Fibroblast of gingiva (primary cell): ENCODE results near the gene PAK1.

ENCODE experiments used
- DNase-seq: peaks from one replicate; pipeline ENCODE4 v3.0.0-alpha.2; 2011; ENCODE audit warnings: low read depth

The PAK1 gene

DNA sequence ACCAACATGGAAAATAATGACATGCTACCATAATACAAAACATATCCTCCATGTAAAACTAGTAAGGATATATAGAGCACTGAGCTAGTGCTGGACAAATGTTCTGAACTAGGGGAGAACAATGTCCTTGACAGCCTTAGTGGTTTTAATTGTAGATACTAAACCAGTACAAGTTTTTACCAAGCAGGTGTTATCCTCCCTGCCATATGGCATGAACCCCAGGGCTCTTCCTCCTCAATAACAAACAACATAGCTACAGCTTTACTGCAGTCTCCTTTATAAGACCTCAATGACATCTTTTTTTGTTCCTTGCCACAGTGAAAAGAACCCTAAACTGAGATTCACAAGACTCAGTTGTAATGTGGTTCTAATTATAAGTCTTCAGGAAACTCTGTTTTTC, 102.2 kb downstream of the PAK1 start:
- no peak for DNase-seq

DNA sequence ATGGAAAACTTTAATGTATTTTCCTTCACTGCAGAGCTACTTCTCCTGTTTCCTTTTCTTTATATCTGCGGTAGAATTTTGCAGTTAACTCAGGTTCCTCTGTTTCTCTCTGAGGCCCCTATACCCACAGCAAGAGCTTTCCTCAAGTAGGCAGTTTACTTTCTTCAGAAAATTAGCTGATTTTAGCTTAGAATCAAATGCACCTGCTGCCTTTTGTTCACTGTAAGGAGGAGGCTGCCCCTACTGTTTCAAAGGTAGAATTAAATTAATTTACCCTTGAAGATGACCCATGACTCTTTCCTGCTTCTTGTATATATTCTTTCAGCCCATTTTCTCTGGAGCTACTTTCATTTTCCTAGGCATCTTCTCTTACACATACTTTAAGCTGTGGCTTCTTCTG, 103.7 kb downstream of the PAK1 start:
- no peak for DNase-seq

DNA sequence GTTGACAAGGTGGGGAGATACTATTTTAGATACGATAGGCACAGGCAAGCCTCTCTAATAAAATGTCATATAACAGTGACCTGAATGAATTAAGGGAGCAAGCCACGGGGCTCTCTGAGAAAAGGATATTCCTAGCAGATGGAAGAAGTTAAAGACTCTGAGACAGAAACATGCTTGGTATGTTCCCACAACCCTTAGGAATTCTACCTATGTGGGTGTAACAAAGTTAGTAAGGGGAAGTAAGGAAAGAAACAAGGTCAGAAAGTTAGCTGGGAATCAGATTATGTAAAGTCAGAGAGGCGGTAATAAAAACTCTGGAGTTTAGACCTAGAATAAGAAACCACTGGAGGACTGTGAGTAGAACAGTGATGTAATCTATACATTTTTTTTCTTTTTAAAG, 112.7 kb downstream of the PAK1 start:
- DNase-seq, result peak; percentile 5

DNA sequence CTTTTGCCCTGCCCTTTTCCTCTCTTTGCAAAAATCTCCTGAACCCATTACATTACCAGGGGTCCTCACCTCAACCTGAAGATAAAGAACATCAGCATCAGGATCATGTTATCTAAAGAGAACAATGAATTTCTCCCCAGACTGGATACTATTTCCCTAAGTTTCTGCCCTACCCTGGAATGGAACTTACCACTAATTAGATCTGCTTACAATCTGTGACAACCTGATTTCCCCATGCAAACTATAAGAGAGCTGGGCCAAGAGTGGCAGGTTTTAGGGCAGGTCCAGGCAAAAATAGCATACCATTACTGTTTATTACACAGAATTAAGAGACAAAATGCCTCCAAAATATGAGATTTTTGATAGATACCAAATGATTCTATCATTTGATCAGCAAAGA, 114.4 kb downstream of the PAK1 start:
- DNase-seq, result no peak

DNA sequence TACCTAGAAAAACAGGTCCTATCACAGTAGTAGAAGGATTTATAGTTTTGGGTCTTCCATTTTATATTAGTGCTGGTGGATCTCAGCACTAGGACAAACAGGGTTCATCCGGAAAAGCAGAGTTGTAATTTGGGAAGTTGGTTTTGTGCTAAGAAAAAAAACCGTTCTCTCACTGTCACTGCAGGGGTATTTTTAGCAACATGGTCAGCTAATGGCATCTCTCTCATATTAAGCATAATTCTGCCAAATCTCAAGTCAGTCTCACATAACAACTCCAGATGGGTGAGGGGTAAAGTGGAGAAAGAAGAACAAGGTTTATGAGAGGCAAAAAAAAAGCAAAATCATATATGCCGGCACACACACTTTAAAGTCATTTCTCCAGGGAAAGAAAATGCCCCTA, 120.8 kb downstream of the PAK1 start:
- DNase-seq, result no peak

DNA sequence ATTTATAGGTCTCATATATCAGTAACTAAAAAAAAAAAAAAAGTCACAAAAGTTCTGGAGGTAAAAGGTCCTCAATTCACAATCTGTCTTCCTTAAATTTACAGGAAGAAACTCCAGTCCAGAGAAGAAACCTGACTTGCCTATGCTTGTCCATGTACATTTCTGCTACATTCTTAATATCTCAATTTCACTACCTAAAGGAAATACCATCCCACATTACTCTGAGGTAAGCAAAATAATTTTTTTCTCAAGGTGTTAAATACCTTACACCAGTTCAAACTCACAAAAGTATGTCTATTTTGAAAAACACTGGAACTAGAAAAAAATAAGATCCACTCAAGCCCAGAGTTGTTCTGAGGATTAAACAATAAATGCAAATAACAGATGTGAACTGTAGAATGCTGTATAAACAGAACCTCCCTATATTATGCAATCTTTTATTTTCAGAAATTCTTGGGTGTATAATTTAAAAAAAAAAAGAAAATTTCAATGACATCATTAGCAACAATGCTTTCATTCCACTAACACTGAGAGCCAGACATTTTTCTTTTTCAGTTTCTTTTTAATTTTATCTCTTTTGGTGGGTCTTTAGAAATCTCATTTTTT, 122.5 kb downstream of the PAK1 start:
- peak; percentile 15 for DNase-seq

DNA sequence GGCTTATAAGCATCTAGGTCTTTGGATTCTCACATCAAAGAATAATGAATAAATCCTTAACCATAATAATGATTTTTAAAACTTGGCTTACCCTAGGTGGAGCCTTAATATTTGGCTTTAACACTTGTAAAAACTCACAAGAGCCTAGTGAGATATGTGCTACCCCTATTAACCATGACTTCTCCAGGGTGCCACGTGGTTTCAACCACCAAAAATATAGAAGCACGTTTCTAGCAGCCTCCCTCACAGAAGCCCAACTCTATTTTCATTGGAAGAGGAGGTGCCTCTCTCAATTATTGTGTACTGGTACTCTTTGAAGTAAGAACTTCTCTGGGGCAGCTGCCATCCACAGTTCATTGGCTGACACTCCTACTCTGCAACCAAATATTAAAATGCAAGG, 125.9 kb downstream of the PAK1 start:
- no peak for DNase-seq

DNA sequence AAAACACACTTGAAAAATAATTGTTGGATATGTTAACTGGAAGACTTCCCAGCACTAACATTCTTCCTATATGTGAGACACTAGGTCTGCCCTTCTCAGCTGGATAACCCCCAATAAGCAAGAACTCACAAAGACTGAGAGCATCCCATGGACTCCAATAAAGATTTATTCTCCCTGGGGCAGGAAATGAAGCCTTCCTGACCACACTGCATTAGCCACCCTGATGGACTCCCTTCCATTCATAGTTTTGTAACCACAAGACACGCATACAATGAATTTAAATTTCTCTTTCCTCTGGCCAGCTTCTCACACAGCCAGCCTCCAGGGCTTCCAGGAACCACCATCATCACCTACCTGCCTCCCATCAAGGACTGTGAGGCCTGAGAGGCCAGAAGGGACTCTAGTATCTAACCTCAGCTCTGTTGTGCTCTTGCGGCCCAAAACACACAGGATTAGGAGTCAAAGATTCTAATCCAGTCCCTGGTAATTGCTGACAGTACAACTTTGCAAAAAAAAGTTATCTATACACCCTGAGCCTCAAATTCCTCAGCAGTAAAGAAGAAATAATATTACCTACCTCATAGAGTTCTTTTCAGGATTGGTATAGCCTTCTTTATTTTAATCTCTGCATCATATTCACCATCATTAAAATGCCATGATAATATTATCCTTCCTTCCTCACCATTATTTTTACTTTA, 126.8 kb downstream of the PAK1 start:
- DNase-seq, result no peak

DNA sequence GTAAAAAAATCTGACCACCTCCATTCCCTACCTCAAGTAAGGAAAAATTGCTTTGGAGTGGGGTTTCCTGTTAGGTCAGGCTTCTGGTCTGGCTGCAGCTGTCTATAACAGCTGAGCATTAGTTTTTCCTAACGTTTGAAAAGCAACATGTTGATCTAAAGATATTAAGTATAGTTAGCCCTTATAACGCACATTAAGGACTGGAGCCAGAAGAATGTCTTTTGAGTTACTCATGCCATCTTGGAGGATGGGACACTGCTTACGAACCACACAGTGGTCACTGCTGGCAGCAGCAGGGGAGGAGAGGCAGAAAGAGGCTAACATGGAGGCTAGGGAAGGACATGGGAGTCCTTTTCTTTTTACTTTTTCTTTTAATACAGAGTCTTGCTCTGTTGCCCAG, 128.3 kb downstream of the PAK1 start:
- DNase-seq, result no peak

DNA sequence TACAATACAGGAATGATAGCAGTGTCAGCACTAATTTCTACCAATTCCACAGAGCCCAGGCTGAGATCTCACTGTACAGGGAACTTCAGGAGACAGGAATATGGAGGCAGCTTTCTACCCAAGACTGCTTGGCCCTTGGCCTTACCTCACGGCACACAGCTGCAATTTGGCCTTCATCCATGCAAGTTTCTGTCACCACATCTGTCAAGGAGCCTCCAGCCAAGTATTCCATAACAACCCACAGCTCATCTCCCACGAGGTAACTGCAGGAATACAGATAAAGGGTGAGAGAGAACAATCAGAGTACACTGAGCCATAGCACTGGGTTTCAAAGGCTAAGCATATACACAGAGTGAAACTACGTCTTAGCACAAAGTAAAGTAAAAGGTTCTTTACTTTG, 133.4 kb downstream of the PAK1 start:
- no peak for DNase-seq

DNA sequence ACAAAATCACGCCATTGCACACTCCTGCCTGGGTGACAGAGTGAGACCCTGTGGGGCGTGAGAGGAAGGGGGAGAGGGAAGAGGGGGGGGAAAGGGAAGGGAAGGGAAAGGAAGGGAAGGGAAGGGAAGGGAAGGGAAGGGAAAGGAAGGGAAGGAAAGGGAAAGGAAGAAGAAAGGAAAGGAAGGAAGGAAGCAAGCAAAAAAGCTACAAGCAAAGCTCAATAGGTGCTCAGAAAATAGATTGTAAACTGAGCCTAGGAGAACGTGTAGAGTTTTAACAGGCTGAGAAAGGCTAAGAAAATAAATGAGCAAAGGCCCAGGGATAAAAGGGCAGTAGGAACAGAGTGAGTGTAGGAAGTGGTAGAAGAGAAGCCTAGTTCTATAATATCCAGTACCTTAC, 141.6 kb downstream of the PAK1 start:
- DNase-seq, result no peak

DNA sequence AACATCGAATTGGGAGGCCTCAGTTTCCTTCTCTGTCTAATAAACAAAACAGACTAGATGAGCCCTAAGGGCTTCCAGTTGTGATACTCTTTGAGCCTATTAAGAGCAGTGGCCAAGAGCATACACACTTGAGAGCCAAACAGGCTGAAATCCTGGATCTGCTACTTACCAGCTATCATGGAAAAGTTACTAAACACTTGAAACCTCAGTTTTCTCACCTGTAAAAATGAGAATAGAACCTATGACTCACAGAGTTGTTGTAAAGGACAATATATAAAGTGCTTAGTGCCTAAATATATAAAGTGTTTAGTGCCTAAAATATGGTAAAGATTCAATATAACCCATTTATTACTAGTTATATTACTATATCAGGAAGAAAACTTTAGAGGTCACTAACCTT, 148.7 kb downstream of the PAK1 start:
- no peak for DNase-seq

DNA sequence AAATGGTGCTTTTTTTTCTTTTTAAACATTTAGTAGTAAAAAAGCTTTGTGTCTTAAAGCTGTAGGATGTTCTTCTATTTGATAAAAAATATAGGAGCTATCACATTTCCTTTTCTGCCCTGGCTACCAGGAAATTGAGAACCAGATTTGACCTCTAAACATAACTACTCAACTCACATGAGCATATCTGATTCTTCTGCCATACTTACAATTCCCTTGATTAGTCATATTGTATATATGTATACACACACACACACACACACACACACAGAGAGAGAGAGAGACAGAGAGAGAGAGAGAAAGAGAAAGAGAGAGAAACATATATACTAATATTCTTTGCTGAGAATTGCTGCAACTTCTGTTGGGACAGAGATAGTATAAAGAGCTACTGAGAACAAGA, 149.4 kb downstream of the PAK1 start:
- peak; percentile 14 for DNase-seq

DNA sequence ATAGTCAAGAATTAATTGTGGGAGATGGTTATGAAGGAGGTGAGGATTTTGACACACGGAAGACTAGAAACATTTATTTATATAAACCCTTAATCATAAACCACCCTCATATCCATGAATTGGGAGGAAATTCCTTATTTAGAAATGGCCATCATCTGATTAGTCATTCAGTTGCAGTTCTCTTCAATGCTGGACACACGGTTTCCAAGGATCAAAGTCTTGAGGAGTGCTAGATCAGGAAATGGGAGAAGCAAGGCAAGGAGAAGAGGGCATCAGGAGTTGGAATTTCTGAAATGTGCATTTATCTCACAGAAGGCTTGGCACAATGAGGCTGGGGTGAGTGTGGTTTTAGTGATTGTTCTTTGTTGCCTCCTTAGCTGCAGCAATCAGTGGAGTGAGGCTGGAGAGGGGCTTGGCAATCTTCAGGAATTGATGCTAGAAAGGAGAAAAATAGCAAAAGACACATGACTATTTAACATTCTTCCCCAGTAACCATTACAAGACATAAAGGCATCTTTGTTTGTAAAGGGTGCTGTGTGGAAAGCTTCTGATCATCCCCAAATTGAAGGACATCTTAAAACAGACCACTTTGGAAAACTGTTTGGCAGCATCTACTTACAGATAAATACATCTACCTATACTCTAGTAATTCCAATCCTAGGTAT, 150.8 kb downstream of the PAK1 start:
- DNase-seq, result no peak

DNA sequence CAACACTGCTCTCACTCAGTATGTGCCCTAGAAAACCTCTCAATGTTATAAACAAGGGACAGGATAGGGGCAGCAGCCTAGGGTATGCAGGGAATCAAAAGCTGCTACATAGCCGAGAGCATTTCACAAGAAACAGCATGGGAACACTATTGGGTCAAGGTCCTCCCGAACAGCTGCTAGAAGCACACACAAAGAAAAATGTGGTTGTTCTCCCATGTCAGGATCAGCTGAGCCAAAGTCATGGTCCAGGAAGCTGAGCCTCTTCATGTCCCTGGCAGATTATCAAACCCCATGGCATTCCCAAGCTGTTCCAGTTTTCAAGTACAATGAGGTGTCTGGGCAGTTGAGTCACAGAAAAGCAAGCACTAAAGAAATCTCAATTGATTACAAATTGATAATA, 151.4 kb downstream of the PAK1 start:
- DNase-seq, result peak; percentile 90

DNA sequence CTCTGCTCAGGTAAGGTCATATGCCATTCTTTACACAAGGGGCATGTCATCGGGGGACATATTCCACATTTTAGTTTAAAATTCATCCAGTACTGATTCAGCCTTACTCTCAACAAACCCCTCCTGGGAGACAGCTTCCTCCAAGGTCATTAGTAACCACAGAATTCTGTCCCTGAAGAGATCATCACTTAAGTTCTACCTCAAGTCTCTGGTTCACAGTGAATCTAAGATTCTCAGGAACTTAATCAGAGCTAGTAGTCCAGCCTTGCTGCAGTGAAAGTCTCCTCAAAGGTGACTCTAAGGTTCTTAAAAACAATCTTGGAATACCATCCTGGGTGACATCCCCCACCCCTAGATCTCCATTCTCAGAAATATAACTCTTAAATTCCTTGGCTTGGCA, 153.5 kb downstream of the PAK1 start:
- no peak for DNase-seq

DNA sequence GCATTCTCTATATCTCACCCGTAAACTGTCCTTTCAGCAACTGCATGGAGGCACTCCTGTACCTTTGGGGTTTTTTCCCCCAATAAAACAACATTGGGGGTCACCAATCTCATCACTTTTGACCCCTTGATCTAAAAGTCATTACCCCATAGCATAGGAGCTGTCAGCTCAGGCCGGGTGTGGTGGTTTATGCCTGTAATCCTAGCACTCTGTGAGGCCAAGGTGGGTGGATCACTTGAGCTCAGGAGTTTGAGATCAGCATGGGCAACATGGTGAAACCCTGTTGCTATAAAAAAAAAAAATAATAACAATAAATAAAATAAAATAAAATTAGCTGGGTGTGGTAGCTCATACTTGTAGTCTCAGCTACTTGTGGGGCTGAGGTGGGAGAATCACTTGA, 155.3 kb downstream of the PAK1 start:
- DNase-seq, result no peak

DNA sequence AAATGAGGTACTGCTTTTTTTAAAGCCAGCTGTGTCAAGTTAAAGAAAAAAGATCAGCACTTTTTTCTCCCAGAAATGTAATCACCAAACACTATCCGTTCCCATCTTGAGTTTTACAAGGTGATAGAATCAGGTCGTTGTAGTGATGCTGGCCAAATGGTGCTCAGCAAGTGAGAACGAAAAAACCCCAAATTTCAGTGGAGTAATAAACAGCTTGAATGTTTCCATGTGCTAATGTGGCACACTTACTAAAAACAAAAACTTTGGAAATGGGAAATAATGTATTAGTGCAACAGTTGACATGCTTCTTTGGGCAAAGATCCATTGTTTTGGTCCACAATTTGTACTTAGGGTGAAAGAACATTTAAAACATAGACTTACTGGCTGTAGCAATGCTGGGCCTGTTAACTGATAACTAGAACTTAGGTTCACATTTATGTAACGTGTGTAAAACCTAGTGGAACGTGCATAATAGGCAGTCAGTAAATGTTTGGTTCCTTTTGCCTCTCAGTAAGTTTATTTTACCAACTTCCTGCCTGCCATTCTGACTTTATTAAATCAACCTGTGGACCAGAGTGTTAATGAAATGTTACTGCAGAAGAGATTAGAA, 157.1 kb downstream of the PAK1 start:
- no peak for DNase-seq

DNA sequence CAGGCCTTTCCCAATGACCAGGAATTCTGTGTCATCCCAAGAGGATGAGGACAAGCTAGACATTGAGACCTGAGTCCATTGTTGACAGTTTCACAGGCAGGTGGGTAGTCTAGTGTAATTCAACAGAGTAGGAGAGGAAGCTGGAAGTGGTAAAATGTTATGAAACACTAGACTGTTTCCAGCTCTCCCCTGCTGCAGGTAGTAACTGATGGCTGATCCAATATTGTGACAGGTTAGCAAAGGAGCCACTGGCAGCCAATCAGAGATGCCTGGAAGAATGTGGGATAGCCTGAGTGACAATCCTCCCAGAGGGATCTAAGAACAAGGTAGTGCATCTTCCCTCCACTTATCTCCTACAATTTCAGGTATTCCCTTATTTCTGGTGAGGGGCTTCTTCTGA, 161.8 kb downstream of the PAK1 start:
- DNase-seq, result no peak

DNA sequence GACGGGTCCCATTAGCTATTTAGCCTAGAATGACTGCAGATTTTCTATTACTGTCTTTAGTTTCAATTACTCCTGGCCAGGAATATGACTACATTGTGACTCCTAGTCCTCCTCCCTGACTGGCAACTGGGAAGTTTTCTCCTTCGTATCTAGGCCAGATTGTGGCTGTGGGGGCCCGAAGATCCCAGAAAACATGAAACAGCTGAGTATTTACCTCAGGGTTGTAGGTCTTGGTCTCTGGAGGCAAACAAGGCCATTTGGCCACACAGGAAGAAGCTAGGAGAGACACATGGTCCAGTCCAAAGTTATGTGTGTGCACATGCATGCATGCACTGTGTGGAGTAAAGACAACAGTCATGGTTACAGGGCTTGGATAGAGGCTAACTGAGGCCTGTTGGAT, 162.2 kb downstream of the PAK1 start:
- no peak for DNase-seq

DNA sequence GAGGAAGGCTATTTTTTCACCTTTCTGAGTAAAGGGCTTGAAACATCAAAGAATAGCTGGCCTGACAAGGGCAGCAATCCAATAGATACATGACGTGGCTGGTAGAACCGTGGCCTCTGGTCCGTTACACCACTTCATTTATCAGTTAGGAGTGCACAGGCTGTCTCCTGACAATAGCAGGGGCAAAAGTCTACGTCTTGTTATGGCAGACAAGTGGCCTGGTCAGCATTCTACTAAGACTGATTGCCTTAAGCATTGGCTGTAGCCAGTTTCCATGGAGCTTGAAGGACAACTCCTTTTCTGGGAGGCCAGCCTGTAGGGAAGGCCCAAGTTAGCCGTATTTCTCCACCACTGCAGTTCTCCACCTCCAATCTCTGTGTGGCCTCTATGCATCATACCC, 163.2 kb downstream of the PAK1 start:
- no peak for DNase-seq

DNA sequence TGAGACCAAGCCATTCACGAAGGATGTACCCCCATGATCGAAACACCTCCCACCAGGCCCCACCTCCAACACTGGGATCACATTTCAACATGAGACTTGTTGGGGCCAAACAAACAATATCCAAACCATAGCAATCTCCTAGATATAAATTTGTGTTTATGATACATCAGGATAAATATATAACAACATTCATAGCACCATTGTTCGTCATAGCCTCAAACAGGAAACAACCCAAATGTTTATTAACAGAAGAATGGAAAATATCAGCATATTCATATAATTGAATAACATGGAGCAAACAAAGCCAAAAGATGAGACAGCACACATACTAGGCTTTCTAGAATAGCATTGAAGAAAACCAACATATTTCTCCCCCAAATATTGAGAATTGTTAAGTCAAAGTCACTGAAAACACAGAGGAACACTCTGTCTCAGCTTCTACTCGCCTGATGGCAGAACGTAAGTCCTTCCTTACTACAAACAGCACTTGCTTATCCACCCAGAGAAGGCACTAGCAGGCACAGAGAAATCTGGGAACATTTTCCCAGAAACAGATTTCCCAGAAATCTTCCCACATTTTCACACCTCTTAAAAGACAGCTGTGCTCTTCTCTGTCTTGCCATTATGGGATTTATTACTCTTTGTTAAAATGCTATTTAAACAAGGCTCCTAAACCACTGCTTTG, 164.4 kb downstream of the PAK1 start:
- DNase-seq, result peak; percentile 45

DNA sequence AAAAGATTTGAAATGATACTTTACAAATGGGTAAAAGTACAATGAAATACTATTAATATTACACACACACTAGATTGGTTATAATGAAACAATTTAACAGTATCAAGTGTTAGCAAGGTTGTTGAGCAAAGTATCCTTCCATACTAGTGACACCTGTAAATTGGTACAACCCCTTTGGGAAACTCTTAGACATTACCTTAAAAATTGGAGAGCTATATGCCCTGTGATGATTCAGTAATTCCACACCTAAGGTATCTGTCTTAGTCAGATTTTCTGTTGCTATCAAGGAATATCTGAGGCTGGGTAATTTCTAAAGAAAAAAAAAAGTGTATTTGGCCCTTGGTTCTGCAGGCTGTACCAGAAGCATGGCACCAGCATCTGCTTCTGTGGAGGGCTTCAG, 165.1 kb downstream of the PAK1 start:
- DNase-seq, result no peak
